ENCODE data around the gene NDUFB3.
"Not testable (repeated sequence)": the region's sequence is repeated elsewhere in the genome, so short reads cannot be mapped to it uniquely, and the experiment has no call there.

NDUFB3 gene

DNA sequence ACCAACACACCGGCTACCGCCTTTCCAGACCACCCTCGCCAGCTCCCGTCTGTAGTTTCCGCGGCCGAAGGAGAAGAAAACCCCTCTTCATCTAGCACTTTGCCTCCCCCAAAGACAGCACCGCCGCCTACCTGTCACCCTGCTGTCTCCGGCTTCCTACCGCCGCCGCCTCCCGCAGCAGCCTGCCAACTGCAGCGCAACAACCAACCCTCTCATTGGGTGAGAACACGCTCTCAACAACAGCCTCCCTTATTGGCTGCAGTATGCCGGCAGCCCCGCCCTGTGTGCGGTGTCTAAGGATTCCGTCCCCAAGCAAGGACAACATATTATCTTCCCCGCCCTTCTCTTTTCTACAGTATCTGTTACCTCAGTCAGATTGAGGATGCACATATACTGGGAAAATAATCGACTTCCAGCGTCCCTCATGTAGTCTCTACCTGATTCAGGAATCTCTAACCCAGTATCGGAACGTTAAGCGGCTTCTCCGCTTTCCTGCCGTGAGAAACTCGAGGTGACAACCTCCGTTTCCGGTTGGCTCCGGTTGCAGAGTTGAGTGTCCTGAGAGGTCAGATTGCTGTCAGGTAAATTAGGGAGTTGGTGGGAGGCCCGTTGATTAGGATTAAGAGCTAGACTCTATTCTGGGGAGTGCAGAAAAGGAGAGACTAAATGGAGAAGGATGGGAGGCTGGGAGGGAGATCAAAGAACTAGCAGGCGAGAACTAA is at the start of gene NDUFB3, which contains the start of gene HYCC2:
TSS of gene NDUFB3 (plus strand) at position 523 of the 722 bp plus-strand sequence. CDS start 6,882 bp downstream, outside the sequence.
TSS of gene HYCC2 (minus strand) at position 193 of the 722 bp plus-strand sequence. CDS start 47,662 bp downstream, outside the sequence.
- DNase-seq (ENCODE audit: low read depth, low spot score), result peak; percentile 80

DNA sequence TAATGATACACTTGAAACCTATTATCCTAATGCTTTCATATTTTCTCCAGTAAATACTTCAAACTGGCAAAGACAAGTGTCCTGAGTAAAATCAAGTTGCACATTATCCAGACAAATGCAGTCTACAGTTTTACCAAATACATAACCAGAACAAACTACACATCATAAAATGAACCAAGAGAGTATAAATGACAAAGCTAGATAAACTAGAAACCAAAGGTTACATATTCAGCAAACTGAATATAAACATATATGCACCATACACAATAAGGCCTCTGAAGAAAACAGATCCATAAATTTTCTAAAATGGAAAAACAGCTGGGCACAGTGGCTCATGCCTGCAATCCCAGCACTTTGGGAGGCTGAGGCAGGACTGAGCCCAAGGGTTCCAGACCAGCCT is 47.3 kb upstream of the NDUFB3 start:
- DNase-seq (ENCODE audit: low read depth, low spot score), result no peak

DNA sequence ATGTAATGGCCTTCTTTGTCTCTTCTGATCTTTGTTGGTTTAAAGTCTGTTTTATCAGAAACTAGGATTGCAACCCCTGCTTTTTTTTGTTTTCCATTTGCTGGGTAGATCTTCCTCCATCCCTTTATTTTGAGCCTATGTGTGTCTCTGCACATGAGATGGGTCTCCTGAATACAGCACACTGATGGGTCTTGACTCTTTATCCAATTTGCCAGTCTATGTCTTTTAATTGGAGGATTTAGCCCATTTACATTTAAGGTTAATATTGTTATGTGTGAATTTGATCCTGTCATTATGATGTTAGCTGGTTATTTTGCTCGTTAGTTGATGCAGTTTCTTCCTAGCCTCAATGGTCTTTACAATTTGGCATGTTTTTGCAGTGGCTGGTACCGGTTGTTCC is 37.4 kb upstream of the NDUFB3 start:
- DNase-seq (ENCODE audit: low read depth, low spot score), result not testable (repeated sequence)

DNA sequence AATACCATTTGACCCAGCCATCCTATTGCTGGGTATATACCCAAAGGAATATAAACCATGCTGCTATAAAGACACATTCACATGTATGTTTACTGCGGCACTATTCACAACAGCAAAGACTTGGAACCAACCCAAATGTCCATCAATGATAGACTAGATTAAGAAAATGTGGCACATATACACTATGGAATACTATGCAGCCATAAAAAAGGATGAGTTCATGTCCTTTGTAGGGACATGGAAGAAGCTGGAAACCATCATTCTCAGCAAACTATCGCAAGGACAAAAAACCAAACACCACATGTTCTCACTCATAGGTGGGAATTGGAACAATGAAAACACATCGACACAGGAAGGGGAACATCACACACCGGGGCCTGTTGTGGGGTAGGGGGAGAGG is 33.4 kb upstream of the NDUFB3 start:
- not testable (repeated sequence) for DNase-seq (ENCODE audit: low read depth, low spot score)

DNA sequence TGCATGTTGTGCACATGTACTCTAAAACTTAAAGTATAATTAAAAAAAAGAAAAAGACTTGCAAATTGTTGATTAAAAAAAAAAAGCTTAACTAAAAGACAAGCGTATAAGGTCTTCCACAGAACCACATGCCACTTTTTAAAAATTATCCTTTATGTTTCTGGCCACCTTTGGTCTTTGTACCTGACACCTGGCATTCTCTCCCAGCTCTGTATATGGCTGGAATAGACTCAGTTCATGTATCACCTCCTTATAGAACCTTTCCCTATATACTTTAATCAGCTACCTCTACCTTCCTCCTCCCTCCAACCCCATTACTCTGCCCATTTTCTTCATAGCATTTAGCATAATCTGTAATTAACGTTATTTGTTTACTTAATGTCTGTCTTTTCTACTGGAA is 32.9 kb upstream of the NDUFB3 start:
- no peak for DNase-seq (ENCODE audit: low read depth, low spot score)

DNA sequence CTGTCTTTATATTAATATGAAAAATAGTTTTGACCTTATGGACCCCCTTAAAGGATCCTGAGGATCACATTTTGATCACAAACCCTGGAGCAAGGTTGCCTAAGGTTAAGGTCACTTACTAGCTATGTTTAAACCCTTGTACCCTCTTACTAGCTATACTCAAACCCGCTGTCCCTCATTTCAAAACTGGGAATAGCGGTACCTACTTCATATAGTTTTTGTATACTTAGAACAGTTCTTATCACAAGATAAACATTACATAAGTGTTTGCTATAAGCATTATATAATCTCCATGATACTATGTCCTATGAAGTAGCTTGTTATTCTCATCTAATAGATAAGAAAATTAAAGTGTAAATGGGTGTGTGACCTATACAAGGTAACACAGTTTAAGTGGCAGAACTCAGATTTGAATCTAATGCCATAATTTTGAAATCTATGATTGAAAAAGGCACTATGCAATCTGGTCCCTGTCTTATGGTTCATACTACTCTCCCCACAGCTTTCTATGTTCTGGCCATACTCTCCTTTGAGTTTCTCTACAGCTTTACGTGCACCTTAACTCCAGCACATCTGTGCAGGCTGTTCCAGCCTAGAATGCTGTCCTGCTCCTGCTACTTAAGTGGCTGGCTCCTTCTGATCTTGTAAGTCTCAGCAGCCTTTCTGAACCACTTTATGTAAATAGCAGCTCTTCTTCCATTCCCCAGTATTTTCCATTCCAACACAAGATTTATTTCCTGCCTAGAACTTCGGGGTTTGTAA is 30.8 kb upstream of the NDUFB3 start:
- no peak for DNase-seq (ENCODE audit: low read depth, low spot score)

DNA sequence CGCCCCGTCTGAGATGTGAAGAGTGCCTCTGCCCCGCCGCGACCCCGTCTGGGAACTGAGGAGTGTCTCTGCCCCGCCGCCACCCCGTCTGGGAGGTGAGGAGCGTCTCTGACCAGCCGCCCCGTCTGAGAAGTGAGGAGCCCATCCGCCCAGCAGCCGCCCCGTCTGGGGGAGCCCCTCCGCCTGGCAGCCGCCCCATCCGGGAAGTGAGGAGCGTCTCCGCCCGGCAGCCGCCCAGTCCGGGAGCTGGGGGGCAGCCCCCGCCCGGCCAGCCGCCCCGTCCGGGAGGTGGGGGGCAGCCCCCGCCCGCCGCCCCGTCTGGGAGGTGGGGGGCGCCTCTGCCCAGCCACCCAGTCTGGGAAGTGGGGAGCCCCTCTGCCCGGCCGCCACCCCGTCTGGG is 29.4 kb upstream of the NDUFB3 start:
- not testable (repeated sequence) for DNase-seq (ENCODE audit: low read depth, low spot score)

DNA sequence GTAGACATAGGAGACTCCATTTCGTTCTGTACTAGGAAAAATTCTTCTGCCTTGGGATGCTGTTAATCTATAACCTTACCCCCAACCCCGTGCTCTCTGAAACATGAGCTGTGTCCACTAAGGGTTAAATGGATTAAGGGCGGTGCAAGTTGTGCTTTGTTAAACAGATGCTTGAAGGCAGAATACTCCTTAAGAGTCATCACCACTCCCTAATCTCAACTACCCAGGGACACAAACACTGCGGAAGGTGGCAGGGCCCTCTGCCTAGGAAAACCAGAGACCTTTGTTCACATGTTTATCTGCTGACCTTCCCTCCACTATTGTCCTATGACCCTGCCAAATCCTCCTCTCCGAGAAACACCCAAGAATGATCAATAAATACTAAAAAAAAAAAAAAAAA is 28.8 kb upstream of the NDUFB3 start:
- DNase-seq (ENCODE audit: low read depth, low spot score), result not testable (repeated sequence)

DNA sequence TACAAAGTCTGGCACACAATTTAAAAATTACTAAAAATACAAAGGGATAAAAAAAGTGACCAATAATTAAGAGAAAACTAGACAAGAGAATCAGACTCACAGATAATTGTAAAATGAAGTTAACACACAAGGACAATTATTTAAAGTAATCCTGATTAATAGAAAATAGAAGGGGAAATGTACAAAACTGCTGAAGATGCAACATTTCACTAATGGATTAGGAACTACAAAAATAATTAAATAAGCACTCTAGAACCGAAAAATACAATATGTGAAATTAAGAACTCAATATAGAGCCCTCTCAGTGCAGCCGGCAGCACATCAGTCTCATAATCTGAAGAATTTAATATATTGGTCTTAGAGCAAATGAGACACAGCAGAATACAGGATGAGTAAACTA is 24.9 kb upstream of the NDUFB3 start:
- DNase-seq (ENCODE audit: low read depth, low spot score), result no peak

DNA sequence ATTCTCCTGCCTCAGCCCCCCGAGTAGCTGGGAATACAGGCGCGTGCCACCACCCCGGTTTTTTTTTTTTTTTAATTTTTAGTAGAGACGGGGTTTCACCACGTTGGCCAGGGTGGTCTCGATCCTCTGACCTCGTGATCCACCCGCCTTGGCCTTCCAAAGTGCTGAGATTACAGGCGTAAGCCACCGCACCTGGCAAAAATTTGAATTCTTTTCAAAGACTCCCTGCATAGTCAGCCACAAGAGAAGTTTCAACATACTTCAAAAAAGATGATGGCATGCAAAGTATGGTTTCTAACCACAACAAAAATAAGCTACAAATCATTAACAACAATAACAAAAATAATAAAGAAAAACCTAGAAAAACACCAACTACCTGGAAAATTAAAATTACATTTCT is 22.3 kb upstream of the NDUFB3 start:
- no peak for DNase-seq (ENCODE audit: low read depth, low spot score)

DNA sequence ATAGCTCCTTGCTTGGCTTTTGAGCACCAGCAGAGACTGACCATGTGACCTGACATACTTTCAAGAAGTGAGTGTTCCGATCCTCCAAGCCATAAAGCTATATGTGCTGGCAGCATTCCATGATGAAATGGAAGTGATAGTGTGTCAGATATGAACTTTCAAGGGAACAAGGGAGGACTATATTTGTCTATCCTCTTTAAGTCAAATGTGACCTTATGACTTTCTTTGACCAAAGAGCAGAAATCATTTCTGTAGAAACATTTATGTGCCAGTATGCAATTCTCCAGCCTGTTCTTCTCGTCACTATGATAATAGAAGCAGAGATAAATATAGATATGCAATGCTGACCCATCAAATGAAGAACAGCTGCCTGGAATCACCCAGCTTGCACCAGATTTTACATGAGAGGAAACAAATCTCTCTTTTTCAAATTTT is 14.7 kb upstream of the NDUFB3 start:
- DNase-seq (ENCODE audit: low read depth, low spot score), result no peak

DNA sequence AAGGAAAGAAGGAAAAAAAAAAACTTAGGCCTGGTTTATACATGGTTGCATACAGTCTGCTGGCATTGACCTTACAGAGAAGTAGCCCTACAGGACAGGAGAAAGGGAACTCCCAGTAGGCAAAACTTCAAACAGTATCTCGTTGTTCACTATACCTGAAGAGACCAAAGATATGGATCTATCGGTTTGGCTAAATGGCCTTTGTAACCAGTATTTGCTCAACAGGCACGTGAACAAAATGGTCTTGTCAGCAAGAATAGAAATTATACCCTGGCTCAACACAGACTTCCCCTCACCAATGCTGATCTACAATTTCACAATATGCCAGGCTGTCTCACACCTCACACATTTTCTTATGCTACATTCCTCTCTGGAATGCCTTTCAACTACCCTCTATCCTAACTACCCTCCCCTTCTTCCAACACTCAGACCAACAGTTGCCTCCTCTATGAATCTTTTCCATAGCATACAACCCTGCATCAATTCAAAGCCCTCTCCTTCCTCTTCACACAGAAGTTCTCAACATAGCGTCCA is 14.0 kb upstream of the NDUFB3 start:
- no peak for DNase-seq (ENCODE audit: low read depth, low spot score)

DNA sequence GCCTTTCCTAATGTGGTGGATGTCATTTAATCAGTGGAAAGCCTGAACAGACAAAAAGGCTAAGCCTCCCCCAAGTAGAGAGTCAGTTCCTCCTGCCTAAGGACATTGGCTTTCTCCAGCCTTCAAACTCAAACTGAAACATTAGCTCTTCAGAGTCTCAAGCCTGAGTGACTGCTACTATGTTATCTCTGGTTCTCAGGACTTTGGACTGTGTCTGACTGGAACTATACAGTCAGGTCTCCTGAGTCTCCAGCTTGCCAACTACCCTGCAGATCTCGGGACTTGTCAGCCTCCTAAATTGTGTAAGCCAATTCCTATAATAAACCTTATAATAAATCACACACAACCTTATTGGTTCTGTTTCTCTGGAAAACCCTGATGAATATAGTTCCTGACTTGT is 12.9 kb upstream of the NDUFB3 start:
- no peak for DNase-seq (ENCODE audit: low read depth, low spot score)

DNA sequence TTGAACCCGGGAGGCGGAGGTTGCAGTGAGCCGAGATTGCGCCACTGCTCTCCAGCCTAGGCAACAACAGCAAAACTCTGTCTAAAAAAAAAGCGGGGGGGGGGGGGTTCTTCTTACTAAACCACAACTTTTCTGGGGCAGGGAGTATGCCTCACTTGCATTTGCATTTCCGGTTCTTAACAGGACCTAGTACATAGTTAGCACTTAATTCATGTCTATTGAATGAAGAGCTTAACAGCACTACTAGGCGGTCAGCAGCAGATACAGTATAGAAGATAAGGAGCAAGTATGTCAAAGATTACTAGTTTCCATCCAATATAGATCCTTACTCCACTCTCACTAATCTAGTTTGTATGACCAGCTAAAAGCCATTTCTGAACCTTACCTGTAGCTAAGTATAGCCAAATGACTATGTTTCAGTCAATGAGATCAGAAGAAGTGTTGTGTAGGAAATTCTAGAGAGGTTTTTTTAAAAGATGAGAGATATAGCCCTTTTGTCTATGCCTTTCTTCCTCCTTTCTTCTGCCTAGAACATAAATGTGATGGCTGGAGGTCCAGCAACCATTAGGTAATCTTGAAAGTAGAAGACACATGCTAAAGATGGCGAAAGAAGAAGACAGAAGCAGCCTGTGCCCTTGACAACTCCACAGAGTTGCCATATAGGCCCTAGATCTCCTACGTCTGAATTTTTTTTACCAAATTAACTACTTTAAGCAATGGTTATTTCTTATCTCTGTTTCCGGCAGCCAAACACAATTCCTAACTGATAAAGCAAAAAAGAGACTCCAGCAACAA is 11.6 kb upstream of the NDUFB3 start:
- DNase-seq (ENCODE audit: low read depth, low spot score), result no peak

DNA sequence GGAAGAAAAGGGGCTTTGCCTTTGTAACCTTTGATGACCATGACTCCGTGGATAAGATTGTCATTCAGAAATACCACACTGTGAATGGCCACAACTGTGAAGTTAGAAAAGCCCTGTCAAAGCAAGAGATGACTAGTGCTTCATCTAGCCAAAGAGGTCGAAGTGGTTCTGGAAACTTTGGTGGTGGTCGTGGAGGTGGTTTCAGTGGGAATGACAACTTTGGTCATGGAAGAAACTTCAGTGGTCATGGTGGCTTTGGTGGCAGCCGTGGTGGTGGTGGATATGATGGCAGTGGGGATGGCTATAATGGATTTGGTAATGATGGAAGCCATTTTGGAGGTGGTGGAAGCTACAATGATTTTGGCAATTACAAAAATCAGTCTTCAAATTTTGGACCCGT is 8.3 kb upstream of the NDUFB3 start:
- not testable (repeated sequence) for DNase-seq (ENCODE audit: low read depth, low spot score)

DNA sequence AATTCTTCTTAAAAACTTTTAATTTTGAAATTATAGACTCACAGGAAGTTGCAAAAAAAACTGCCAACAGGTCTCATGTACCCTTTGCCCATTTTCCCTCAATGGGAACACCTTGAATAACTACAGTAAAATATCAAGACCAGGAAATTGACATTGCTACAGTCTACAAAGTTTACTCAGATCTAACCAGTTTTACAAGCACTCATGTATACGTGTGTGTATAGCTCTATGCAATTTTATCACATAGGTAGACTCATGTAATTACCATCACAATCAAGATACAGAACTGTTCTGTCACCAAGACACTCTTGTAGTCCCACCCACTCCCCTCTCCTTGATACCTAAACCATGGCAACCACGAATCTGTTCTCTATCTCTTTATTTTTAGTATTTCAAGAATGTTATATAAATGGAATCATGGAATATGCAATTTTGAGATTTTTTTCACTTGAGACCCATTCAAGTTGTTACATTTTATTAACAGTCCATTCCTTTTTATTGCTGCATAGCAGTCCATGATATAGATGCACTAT is 6.9 kb upstream of the NDUFB3 start:
- no peak for DNase-seq (ENCODE audit: low read depth, low spot score)

DNA sequence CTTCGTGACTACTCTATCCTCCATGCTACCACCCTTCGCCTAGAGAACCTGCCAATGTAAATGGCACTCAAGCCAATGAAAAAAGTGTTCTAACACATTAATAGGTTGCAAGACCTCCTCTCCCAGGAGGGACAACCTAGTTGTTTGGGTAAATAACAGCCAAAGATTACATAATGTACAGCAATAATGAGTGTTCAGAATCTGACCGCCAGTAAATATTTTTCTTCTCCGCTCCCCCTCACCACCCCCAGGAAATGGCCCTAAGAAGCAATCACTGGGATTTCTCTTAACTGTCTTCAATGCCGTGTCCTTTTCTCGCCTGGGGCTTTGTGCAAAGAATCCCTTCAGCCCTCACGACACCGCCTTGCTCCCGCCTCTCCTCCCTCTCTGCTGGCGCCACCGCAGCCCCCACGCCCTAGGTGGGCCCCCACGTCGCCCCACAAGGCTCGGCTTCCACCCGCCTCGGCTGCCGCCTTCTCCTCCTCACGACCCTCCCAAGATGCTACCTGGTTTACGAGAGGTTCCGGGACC is 788 bp upstream of the NDUFB3 start:
- DNase-seq (ENCODE audit: low read depth, low spot score), result no peak

DNA sequence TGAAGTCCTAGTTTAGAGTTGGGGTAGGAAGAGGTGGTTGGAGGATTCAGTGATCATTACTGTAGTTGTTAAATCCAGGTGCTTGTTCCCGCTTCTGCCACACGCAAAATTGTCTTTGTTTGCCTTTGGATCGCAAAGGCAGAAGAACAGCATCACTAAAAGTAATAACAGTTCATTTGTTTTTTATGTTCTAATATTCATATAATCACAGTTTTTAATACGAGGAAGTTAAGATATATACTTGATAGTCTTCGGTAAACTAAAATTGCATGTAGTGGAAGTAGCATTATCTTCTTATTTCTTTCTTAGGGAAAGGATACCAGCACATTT is 365 bp downstream of the NDUFB3 start:
- DNase-seq (ENCODE audit: low read depth, low spot score), result no peak

DNA sequence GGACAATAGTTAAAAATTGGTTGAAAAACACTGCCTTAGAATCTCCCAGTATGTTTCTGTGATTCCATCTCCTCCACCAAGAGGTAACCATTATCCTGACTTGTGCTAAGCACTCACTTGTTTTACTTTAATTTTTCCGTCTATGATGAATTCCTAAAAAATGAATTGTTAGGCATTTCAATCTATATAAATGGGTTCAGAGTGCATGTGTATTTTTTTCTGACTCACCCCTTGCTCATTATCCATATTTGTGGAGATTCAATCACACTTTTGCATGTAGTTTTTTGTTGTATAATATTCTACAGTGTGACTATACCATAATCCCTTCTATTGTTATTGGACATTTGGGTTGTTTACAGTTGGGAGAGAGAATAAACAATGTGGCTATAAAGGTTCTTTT is 1.3 kb downstream of the NDUFB3 start:
- DNase-seq (ENCODE audit: low read depth, low spot score), result no peak

DNA sequence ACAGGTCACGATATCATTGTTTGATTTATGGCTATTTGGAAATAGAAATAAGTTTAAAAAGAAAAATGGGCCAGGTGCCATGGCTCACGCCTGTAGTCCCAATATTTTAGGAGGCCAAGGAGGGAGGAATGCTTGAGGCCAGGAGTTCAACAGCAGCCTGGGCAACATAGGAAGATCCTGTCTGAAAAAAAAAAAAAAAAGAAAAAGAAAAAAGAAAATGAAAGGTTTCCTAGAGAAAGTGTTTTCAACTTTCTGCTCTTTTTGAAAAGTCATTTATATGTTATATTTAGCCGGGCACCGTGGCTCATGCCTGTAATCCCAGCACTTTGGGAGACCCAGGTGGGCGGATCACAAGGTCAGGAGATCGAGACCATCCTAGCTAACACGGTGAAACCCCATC is 3.2 kb downstream of the NDUFB3 start:
- DNase-seq (ENCODE audit: low read depth, low spot score), result no peak

DNA sequence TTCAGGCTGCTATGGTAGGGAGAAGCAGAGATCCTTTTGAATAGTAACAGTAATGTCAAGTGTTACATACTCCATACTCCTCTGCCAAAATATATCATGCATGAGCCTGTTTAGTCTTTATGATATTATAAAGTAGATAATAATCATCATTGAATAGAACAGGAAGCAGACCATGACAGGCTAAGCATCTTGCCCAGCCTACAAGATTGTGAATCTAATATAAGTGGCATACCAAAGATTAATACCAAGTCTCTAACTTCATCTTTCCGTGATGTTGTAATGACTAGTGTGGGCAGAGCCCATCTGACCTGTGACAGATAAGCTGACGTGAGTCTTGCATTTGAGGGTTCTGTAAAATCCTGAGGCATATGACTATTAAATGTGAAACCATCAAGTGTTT is 13.1 kb downstream of the NDUFB3 start:
- no peak for DNase-seq (ENCODE audit: low read depth, low spot score)

DNA sequence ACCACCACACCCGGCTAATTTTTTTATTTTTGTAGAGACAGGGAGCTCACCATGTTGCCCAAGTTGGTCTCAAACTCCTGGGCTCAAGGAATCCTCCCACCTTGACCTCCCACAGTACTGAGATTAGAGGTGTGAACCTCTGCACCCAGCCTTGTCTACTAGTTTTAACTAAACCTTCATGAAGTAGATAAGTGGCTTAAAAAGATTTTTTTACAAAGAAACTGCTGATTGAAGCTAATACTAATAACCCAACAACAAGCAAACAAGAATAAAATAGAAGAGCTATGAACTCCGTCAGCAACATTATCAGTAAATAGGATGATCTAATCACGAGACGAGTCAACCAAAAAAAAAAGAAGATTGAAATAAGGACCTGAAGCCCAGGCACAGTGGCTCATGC is 18.8 kb downstream of the NDUFB3 start:
- DNase-seq (ENCODE audit: low read depth, low spot score), result no peak

Measured in iPS DF 19.7 (cell line).